ENCODE results near the gene HNRNPH3.

GRCh38 chr10:68340358-68341080 lies 8.7 kb downstream of the HNRNPH3 start:
- no peak for TF ChIP-seq CTCF (IDR thresholded peaks at IDR 0.05)
- no peak for TF ChIP-seq POLR2A (IDR thresholded peaks at IDR 0.05)
- no peak for TF ChIP-seq POLR2AphosphoS5 (IDR thresholded peaks at IDR 0.05; ENCODE audit: insufficient read depth in 1 of 2, low read depth in 1 of 2)
